HT-29 (cell line): Measurements from ENCODE around the gene DEFB132. TPM values are rescaled to one million over a fixed set of nuclear protein-coding genes. Genes with fewer than 3 reads are reported as not detected.
"Not testable (repeated sequence)": the region's sequence is repeated elsewhere in the genome, so short reads cannot be mapped to it uniquely, and the experiment has no call there.

Experiments used
- DNase-seq: peaks from one replicate; pipeline ENCODE4 v3.0.0-alpha.2; 2015; ENCODE audit warnings: low spot score
- total RNA-seq: library from RNA; depleted of rRNA; stranded (reverse); fragments of >200 nt; shearing (Covaris generic); gene quantifications from 2 replicates; pipeline ENCODE4 v1.2.3, GENCODE V29; 2014; rRNA removed

DEFB132 gene, protein sequence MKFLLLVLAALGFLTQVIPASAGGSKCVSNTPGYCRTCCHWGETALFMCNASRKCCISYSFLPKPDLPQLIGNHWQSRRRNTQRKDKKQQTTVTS
- not detected in 2 replicates for total RNA-seq

DNA sequence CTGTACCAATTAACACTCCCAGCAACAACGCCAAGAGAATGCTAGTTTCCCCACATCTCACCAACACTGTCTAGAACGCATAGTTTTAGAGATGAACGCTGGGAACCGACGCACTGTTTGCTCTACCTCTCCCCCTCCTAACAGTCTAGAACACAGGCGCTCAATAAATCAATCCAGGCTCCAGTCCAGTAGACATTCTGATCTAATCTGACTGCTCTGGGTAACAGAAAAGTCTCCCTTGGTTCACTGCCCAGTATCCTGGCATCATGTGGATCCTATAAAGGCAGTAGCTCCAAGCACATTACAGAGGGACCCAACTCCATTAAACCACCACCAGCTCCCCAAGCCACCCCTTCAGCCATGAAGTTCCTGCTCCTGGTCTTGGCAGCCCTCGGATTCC, at the start of gene DEFB132:
Gene DEFB132 (plus strand): TSS at position 306 of the 400 bp plus-strand sequence. CDS start 55 bp downstream, at position 361.
- DNase-seq, result no peak

DNA sequence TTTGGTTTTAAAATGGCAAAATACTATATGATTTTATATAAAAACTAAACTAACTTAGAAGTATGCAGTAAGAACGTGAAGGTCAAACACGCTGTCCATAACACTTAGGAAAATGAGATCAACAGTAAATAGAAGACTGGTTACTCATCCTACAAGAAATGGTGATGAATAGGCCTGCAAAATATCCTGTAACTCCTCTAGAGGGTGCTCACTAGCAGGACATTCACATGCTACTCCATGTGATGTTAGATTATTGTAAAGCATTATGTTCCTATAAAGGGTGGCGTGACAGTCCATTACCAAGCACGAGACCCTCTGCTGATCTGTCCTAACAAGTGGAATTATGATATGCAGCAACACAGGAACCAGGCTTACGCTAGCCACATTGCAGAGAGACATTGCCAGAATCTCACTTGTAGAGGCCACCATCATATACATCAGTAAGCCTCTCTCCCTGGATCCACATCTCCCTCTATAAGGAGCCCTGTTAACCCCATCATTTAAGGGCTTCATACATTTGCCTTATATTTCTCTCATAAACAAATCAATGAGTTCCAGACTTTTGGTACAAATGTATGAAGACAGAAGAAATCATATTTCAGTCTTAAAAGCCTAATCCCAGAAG, 48.5 kb upstream of the DEFB132 start:
- DNase-seq, result peak; percentile 49

DNA sequence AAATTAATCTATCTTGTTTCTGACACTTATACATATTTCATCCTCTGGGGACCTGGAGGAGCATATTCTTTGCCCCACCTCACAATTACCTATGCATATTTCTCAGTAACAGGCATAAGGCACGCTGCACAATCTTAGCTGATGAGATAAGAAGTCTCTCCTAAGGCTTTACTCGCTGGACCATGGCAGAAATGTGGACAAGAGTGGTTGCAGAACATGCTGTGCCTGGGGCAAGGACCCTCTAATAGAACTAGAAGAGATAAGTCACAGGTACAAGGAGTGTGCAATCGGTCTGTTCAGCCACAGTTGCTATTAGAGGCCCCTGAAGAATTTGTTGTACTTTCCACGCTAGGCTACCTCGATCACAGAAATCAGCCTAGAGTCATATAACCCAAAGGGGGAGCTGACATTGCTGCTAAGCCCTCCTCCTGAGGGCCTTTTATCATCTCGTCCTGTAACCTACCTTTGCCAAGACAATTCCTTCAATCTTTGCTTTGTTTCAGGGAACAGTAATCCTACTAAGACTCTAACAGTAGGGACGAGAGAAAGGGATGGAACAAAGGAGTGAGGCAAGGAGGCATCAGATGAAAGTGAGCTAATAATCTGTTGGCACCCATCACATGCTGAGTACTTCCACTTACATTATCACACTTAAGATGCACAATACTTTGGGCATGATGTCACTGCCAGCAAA, 46.6 kb upstream of the DEFB132 start:
- DNase-seq, result no peak

DNA sequence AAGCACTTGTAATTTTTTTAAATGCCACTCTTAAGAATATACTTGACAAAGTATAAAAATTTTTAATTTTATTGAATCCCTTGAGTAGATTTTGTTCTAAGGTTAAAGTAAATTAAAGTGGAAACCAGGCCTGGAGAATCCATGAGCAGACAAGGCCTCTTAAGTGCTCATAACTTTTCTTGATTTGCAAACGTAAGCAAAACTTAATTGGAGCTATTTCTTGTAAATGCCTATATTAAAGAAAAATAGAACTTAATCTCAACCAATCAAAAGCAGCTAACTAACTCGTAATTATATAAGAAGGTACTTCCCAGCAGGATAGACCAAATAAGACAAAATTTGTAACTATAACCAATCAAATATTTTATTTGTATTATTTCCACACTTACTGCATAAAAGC, 43.1 kb upstream of the DEFB132 start:
- no peak for DNase-seq

DNA sequence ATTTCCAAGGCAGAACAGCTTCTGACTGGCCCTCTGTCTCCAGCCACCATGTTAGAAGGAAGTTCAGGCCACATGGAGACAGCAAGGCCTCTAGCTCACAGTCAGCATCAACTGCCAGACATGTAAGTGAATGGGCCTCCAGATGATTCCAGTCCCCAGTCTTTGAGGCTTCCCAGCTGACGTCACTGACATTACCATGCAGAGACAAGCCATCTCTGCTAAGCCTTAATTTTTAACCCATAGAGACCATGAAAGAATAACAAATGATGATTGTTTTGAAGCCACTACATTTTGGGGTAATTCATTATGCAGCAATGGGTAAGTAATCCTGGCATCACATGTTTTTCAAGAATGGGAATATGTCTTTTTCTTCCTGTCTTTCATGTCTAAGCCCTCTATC, 41.7 kb upstream of the DEFB132 start:
- DNase-seq, result no peak

DNA sequence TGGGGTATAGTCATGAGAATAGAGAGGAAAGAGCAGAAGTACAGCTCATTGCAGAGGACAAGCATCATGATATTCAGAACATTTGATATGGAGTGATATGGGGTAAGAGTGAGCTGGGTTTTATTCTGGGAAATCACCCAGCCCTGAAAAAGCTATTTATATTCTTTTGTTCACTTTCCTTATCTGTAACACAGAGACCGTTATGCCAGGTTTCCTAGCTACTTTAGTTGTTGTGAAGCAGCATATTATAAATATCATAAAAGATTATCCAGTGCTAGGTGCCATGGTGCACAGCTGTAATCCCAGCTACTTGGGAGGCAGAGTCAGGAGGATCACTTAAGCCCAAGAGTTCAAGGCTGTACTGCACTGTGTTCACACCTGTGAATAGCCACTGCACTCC, 40.3 kb upstream of the DEFB132 start:
- DNase-seq, result no peak

DNA sequence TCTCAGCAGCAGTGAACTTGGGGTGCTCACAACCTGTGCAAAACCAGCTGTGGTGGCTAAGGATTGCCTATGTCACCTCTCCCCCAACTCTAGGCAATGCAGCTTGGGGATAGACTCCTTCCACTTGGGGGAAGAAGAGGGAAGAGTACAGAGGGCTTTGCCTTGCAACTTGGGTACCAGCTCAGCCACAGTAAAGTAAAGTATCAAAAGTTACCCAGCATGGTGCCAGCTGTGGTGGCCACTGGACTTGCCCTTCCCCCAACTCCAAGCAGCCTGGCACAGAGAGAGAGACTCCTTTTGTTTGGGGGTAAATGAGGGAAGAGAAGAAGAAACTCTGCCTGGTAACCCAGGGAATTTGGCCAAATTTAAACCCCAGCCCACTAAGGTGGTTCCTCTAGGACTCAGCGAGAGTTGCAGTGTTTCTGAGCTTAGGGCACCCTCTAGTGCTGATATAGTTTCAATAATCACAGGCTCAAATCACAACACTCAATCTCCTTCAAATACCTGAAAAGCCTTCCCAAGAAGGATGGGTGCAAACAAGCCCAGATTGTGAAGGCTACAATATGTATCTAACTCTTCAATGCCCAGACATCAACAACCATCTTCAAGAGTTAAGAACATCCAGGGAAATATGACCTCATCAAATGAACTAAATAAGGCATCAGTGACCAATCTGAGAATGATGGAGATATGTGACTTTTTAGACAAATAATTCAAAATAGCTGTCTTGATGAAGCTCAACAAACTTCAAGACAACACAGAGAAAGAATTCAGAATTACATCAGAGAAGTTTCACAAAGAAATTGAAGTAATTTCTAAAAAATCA, 38.0 kb upstream of the DEFB132 start:
- peak; percentile 38 for DNase-seq

DNA sequence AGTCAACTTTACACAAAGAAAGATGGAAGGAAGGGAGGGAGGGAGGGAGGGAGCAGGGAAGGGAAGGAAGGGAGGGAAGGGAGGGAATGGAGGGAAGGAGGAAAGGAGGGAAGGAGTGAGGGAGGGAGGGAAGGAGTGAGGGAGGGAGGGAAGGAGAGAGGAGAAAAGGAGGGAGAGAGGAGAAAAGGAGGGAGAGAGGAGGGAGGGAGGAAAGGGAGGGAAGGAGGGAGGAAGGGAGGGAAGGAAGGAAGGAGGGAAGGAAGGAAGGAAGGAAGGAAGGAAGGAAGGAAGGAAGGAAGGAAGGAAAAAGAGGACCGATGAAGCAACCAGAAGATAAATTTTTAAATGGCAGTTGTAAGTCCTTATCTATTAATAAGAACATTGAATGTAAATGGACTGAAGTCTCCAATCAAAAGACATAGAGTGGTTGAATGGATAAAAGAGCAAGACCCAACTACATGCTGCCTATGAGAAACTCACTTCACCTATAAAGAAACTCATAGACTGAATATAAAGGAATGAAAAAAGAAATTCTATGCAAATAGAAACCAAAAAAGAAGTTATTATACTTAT, 36.2 kb upstream of the DEFB132 start:
- no peak for DNase-seq

DNA sequence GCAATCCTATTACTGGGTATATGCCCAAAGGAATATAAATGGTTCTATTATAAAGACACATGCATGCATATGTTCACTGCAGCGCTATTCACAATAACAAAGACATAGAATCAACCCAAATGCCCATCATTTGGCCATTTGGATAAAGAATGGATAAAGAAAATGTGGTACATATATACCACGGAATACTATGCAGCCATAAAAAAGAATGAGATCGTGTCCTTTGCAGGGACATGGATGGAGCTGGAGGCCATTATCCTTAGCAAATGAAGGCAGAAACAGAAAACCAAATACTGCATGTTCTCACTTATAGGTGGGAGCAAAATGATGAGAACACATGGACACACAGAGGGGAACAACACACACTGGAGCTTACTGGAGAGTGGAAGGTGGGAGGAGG, 31.6 kb upstream of the DEFB132 start:
- DNase-seq, result not testable (repeated sequence)

DNA sequence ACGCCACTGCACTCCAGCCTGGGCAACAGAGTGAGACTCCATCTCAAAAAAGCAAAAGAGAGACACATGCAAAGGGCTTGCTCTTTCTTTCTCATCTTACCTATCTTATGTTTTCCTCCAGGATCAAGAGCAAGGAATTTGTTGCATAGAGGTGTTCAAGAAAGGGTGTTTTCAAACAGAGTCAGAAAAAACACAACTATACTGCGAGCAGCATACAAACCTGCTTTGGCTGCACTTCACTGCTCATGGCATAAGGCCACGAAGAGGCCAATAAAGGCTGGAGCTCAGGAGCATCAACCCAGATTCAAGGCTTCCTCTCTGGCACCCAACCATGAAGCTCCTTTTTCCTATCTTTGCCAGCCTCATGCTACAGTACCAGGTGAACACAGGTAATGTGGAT, 30.6 kb upstream of the DEFB132 start, which contains the start of gene DEFB129:
Gene DEFB129 (plus strand): TSS at position 301 of the 400 bp plus-strand sequence. CDS start 31 bp downstream, at position 332.
- DNase-seq, result no peak

DNA sequence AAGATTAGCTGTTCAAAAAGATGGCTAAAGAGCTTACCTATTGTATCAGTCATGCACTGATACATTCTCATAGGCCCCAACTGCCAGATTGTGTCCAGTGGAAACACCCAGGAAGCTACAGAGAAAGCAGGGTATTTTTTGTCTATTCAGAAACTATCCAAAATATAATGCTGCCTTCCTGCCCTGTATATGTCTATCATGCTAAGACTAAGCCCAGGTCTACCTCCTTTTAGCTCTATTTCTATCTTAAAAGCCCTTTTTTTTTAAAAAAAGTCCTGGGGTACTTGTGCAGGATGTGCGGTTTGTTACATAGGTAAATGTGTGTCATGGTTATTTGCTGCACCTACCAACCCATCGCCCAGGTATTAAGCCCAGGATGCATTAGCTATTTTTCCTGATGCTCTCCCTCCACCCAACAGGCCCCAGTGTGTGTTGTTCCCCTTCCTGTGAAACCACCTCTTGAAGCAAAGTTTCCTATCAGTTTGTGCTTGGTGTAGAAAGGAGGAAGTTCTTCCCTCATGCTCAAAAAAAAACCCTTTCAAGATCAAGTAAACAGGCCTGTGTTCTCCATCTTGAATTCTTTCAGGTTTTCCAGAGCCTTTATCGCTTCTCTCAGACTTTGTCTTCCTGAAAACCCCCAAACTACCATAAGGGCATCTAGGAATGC, 30.0 kb upstream of the DEFB132 start:
- DNase-seq, result no peak

DNA sequence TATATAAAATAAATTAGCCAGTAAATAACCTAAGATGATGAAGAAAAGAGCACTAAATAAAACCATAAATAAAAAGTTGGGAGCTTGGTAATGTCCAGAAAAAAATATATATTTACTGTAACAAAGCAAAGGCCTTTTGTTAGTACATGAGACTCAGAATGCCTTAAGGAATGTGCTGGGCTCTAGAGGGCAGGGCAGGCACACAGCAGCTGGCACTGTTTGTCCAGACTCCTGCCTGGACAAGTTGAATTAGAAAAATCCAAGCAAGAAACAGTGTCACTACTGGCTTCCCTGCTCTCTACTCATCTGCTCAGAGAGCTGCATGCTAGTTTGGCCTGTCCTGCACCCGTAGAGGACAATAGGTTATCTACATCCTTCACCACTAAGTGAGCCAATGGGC, 21.6 kb upstream of the DEFB132 start:
- peak; percentile 7 for DNase-seq

DNA sequence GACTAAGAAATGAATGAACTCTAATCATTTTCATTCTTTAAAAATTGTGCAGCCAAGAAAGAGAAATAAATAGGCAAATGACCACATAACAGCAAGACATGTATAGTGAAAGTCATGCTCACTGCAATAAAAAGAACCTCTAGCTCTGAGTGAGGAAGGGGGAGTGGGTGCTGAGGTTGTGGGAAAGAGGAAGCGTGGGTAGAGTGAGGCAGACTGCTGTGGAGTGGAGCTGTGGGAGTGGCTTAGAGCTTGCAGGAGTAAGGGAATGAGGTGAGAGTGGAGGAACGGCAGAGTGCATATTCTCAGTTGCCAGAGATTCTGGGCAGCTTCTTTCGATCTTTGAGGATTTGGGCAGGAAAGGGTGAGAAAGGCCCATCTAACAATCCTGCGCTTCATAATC, 20.0 kb upstream of the DEFB132 start:
- no peak for DNase-seq

DNA sequence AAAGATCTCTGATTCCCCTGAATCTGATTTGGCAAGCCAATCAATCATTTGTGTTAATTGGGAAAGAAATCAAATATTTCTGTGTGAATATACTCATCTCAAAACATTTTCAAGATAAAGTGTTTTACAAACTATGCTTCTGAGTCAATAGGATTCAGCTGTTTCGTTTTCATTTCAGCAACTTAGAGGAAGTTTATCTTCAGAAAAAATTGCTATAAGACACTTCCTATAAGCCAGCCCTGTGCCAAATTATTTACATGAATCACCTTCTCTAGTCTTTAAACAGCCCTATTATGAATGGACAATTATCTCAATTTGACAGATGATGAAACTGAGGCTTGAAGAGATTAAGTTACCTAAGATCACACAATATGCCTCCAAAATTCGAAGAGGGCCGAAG, 19.6 kb upstream of the DEFB132 start:
- DNase-seq, result no peak

DNA sequence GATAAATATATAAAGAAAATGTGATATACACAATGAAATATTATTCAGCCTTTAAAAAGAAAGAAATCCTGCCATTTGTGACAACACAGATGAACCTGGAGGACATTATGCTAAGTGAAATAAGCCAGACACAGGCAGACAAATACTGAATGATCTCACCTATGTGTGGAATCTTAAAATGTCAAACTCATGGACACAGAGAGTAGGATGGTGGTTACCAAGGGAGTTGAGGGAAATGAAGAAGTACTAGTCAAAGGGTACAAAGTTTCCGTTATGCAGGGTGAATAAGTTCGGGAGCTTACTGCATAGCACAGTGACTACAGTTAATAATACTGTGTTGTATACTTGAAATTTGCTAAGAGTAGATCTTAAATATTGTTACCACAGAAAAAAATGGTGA, 14.6 kb upstream of the DEFB132 start:
- no peak for DNase-seq

DNA sequence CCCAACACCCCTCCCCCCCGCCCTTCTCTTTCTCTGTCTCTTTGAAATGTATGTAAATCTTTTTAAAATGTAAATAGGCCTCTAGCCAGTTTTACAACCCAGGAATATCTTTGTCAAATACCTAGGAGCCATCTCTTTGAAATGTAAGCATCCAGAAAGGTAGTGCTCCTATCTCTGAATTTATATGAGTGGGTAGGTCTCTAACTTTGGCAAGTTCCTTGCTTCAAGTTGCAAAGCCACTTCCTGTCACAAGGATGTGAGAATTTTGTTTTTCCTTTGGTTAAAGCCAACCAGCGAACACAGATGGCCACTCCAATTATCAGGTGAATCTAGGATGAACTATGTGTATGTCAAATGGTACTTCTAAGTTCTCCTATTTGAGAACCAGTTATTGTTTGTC, 6.2 kb upstream of the DEFB132 start:
- no peak for DNase-seq

DNA sequence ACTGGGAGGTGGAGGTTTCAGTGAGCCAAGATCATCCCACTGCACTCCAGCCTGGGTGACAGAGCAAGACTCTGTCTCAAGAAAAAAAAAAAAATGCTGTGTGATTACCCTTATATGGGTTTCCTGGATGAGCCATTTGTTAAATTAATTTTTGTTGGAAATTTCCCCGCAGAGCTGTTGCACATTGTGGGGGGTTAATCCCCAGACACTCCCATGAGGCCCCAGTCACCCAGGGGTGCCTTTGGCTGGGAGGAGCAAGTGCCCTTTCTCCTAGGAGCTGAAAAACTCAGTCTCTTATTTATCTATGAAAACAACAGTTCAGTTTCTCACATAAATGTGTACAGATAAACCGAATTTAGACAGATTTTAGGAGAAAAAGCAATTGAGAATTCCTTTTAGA, 4.7 kb upstream of the DEFB132 start:
- DNase-seq, result no peak

DNA sequence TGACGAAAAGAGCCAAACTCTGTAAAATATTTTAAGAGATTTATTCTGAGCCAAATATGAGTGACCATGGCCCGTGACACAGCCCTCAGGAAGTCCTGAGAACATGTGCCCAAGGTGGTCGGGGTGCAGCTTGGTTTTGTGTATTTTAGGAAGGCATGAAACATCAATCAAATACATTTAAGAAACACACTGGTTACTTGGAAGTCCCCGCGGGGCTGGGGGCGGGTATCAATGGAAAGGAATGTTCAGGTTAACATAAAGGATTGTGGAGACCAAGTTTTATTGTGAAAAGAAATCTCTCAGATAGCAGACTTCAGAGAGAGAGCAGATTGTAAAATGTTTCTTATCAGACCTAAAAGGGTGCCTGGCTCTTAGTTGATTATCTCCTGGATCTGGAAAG, 4.1 kb upstream of the DEFB132 start:
- DNase-seq, result not testable (repeated sequence)

DNA sequence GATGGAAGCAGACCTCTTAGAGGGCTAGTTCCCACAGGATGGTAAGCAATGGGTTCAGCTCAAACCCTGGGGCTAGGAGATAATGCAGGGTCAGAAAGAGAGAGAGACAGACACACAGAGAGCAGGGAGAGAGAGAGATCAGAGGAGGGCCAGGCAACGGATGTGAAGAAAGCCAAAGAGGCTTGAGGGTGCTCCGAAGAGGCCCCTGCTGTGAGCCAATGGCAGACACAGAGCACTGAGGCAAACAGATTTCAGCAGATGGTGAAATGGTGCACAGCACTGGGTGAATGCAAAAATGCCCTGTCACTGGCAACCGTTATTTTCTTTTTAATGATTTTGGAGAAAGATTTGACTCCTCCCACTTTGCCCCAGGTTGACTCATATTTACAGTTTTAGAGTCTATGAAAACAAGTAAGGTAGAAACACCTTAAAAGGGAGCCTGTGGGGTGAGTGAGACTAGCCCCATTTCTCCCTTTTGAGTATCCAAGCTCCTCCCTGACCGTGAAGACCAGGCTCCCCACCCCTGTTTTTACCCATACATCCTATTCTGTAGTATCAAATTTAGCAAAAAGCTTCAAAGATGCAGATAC, 840 bp downstream of the DEFB132 start:
- DNase-seq, result no peak

DNA sequence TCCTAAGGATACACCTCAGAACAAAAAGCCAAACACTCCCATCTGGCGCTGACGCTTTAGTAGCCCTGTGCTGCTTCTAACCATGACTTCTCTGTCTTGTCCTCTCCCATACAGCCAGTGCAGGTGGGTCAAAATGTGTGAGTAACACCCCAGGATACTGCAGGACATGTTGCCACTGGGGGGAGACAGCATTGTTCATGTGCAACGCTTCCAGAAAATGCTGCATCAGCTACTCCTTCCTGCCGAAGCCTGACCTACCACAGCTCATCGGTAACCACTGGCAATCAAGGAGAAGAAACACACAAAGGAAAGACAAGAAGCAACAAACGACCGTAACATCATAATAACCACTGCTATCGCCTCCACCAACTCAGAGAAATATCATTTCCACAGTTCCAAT, 1.4 kb downstream of the DEFB132 start:
- DNase-seq, result peak; percentile 59

DNA sequence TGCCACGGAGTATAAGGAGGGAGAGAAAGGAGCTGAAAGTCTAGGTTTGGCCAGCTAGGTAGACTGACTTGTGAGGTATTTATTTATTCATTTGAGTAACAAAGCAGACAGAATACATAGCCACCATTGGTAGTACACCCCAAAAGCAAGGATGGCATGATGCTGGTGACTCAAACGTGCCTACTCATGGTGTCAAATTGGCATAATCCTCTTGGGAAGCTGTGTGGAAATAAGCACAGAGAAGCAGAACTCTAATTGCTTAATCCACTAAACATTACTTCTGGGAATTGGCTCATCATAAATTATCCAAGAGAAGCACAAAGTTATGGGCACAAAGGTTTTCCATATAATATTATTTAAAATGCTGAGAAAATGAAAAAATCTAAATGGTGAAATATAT, 2.5 kb downstream of the DEFB132 start:
- no peak for DNase-seq
